ENCODE measurements around the gene SPRYD4.
A peak's percentile ranks its signal among the peaks of the same experiment; 100 is the strongest.

The SPRYD4 gene

DNA sequence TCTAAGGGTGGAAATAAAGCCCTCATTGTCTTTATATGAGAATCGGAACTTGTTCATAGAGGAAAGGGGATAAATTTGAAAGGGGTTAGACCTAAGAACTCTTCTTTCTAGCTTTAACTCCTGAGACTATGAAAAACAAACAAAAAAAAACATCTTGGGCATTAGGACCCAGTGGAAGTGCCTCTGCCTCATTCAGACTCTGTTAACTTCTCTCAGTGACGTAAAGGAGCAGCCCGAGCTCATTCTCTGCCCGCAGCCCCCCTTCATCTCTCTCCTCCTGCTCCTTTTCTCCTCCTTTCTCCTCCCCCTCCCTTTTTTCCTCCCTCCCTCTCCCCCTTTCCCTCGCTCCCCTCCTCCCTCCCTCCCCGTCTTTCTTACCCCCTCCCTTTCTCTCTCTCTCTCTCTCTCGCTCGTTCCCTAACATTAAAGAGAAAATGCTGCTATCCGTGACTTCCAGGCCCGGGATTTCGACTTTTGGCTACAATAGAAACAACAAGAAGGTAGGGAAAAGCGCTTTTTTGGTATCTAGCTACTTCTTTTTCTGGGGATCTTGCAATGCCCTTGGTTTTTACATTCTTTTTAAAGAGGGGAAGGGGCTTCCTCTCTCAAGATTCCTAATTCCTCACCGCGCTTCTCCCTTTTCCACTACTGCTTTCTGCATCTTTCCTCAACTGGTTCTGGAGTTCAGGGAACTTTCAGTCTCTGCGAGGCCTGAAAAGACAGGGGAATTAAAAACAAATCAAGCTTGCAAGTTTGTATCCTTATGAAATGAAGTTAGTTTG, 53.4 kb downstream of the SPRYD4 start, which contains the start of gene RBMS2:
Gene RBMS2, plus strand, starts transcription at position 231 of the 782 bp plus-strand sequence. Its CDS starts 204 bp downstream, at position 435.
- peak; percentile 6 for DNase-seq (ENCODE audit: low spot score)

DNA sequence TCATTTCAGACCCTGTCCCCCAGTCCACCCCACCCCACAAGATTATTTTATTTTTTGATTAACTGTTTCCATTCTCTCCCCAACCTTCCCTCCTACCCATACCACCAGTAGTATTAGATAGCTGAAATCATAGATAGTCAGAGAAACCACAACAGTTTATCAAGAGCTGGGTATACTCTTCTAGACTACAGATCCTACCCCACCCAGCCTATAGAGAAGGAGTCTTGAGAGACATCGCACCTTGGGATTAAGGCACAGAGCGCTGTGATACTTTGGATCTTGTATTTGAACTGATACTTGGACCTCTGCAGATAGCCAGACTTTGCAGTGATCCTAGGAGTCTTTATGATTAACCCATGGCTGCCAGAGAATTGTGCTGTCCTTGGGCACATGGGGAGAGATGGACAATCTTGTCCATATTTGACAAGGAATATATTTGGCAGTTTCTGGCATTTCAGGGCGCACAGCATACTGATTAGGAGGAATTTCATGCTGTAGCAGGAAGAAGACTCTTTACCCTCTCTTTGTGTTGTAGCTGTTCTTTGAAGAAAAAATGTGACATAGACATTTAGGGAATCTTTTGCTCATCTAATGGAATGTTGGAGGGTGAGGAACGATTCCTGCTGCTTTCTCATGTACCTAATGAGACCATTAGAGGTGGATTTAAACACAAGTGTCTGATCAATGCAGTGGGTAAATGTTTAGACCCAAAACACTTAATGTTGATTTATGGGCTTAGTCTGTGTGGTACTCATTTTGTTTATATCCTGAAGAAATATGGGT, 54.2 kb downstream of the SPRYD4 start:
- no peak for DNase-seq (ENCODE audit: low spot score)

DNA sequence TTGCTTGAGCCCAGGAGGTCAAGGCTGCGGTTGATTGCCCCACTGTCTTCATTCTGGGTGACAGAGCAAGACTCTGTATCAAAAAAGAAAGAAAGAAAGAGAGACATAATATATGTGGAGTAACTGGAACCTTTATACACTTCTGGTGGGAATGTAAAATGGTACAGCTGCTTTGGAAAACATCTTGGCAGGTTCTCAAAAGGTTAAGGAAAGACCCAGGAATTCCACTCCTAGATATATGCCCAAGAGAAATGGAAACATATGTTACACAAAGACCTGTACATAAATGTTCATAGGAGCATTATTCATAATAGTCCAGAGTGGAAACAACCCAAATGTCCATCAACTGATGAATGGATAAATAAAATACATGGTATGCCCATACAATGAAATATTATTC, 60.5 kb downstream of the SPRYD4 start:
- DNase-seq (ENCODE audit: low spot score) = no peak
